ENCODE data around the gene CD74.

GRCh38 chr5:150400316-150401075, 12.2 kb downstream of the CD74 start:
- TF ChIP-seq CTCF (conservative IDR thresholded peaks at IDR 0.05 in 1 of 2, IDR thresholded peaks at IDR 0.05 in 1 of 2; ENCODE audit: low read depth in 1 of 2, low read length in 2 of 2) (no peak), EZH2 (IDR thresholded peaks at IDR 0.05; ENCODE audit: low read length, missing control alignments) (no peak)

Data from fibroblast of lung (primary cell).